ENCODE measurements around the gene GJA8.

Gene GJA8

GRCh38 chr1:147892216-147892615, 10.4 kb upstream of the GJA8 start:
- H3K9me3 ChIP-seq (ENCODE audit: control insufficient read depth in 2 of 2, low read length in 2 of 2) = no peaks in the 10 kb centered on the region
- peaks cover 0 to 2% of the 10 kb centered on the region in 2 donors for H3K27me3 ChIP-seq (ENCODE audit: control insufficient read depth in 2 of 2, insufficient read depth in 2 of 2, low read length in 2 of 2)
- H3K4me1 ChIP-seq (ENCODE audit: control insufficient read depth in 2 of 2, insufficient read depth in 2 of 2, low read length in 2 of 2) = no peaks in the 10 kb centered on the region
- H3K36me3 ChIP-seq (ENCODE audit: control insufficient read depth in 2 of 2, insufficient read depth in 2 of 2, low read length in 2 of 2) = no peaks in the 10 kb centered on the region
- no peak overlapping the region for H3K9ac ChIP-seq (ENCODE audit: low read depth in 1 of 2, low read length in 2 of 2)
- no peak overlapping the region for H3K4me3 ChIP-seq (ENCODE audit: low read length in 2 of 2)
- no peak overlapping the region for H3K27ac ChIP-seq (ENCODE audit: low read depth in 2 of 2, low read length in 2 of 2)

GRCh38 chr1:147892731-147893214, 9.8 kb upstream of the GJA8 start:
- no peak overlapping the region for H3K4me3 ChIP-seq (ENCODE audit: low read length in 2 of 2)
- H3K27ac ChIP-seq (ENCODE audit: low read depth in 2 of 2, low read length in 2 of 2) = no peak overlapping the region
- H3K4me1 ChIP-seq (ENCODE audit: control insufficient read depth in 2 of 2, insufficient read depth in 2 of 2, low read length in 2 of 2) = no peaks in the 10 kb centered on the region
- no peak overlapping the region for H3K9ac ChIP-seq (ENCODE audit: low read depth in 1 of 2, low read length in 2 of 2)
- no peaks in the 10 kb centered on the region for H3K9me3 ChIP-seq (ENCODE audit: control insufficient read depth in 2 of 2, low read length in 2 of 2)
- H3K27me3 ChIP-seq (ENCODE audit: control insufficient read depth in 2 of 2, insufficient read depth in 2 of 2, low read length in 2 of 2) = peaks cover 0 to 2% of the 10 kb centered on the region in 2 donors
- H3K36me3 ChIP-seq (ENCODE audit: control insufficient read depth in 2 of 2, insufficient read depth in 2 of 2, low read length in 2 of 2) = no peaks in the 10 kb centered on the region

DNA sequence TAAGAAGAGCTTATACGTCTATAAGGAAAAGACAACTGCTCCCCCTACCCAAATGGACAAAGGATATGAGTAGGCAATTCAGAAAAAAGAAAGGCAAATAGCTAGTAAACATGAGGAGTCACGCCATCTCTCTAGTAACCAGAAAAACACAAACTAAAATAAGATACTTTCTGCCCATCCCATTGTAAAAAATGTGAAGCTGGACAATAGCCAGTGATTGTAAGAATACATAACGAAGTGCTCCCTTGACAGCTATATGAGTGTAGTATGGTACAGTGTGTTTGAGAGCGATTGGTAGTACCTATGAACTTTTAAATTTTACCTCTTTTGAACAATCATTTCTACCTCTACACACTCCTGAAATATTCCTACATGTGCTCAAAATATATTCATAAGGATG, 7.5 kb upstream of the GJA8 start:
- no peak overlapping the region for H3K9ac ChIP-seq (ENCODE audit: low read depth in 1 of 2, low read length in 2 of 2)
- H3K9me3 ChIP-seq (ENCODE audit: control insufficient read depth in 2 of 2, low read length in 2 of 2) = no peaks in the 10 kb centered on the region
- peaks cover 3 to 4% of the 10 kb centered on the region in 2 donors for H3K27me3 ChIP-seq (ENCODE audit: control insufficient read depth in 2 of 2, insufficient read depth in 2 of 2, low read length in 2 of 2)
- no peak overlapping the region for H3K27ac ChIP-seq (ENCODE audit: low read depth in 2 of 2, low read length in 2 of 2)
- H3K4me3 ChIP-seq (ENCODE audit: low read length in 2 of 2) = no peak overlapping the region
- no peaks in the 10 kb centered on the region for H3K4me1 ChIP-seq (ENCODE audit: control insufficient read depth in 2 of 2, insufficient read depth in 2 of 2, low read length in 2 of 2)
- no peaks in the 10 kb centered on the region for H3K36me3 ChIP-seq (ENCODE audit: control insufficient read depth in 2 of 2, insufficient read depth in 2 of 2, low read length in 2 of 2)

DNA sequence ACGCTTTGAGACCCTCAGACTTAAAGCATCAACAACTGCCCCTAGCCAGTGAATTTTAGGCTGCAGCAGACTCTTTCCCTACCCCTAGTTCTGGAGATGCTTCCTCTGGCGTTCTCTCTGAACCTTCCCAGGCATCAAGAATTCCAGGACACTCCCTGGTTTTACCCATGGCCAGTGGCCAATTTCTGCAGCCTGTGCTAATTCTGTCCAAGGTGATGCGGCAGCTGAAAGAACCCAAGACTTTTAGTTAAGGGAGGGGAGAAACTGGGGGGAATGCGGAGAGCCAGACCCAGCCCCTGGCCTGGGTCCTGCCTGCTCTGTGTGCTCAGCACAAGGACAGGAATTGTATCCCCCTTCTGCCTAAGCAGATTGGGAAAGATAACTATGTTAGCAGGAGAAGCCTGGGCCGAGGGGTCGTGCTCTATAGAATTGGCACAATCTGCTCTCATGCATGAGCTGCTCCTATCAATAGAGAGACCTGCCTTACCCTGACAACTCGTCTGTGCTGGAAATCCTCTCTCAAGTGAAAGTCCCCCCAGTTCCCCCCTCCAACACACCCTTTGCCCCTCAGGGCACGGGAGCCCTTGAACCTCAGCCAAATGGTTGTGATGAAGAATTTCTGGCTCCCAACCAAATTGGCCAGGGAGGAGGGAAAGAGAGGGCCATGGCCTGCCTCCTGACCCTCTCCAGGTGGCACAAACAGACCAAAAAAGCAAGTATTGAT, 5.4 kb upstream of the GJA8 start:
- Histone ChIP-seq H3K27me3 (ENCODE audit: control insufficient read depth in 2 of 2, insufficient read depth in 2 of 2, low read length in 2 of 2) (peaks cover 2 to 4% of the 10 kb centered on the region in 2 donors), H3K27ac (ENCODE audit: low read depth in 2 of 2, low read length in 2 of 2) (no peak overlapping the region), H3K9ac (ENCODE audit: low read depth in 1 of 2, low read length in 2 of 2) (no peak overlapping the region), H3K4me1 (ENCODE audit: control insufficient read depth in 2 of 2, insufficient read depth in 2 of 2, low read length in 2 of 2) (no peaks in the 10 kb centered on the region), H3K36me3 (ENCODE audit: control insufficient read depth in 2 of 2, insufficient read depth in 2 of 2, low read length in 2 of 2) (no peaks in the 10 kb centered on the region), H3K9me3 (ENCODE audit: control insufficient read depth in 2 of 2, low read length in 2 of 2) (no peaks in the 10 kb centered on the region), H3K4me3 (ENCODE audit: low read length in 2 of 2) (no peak overlapping the region)

- Histone ChIP-seq H3K9ac (ENCODE audit: low read depth in 1 of 2, low read length in 2 of 2) (no peak overlapping the region), H3K4me1 (ENCODE audit: control insufficient read depth in 2 of 2, insufficient read depth in 2 of 2, low read length in 2 of 2) (no peaks in the 10 kb centered on the region), H3K36me3 (ENCODE audit: control insufficient read depth in 2 of 2, insufficient read depth in 2 of 2, low read length in 2 of 2) (no peaks in the 10 kb centered on the region), H3K27me3 (ENCODE audit: control insufficient read depth in 2 of 2, insufficient read depth in 2 of 2, low read length in 2 of 2) (peaks cover 2 to 7% of the 10 kb centered on the region in 2 donors), H3K27ac (ENCODE audit: low read depth in 2 of 2, low read length in 2 of 2) (no peak overlapping the region), H3K4me3 (ENCODE audit: low read length in 2 of 2) (no peak overlapping the region), H3K9me3 (ENCODE audit: control insufficient read depth in 2 of 2, low read length in 2 of 2) (no peaks in the 10 kb centered on the region)
Measured at GRCh38 chr1:147897789-147898188, 4.8 kb upstream of the GJA8 start.

- H3K36me3 ChIP-seq (ENCODE audit: control insufficient read depth in 2 of 2, insufficient read depth in 2 of 2, low read length in 2 of 2) = no peaks in the 10 kb centered on the region
- H3K27ac ChIP-seq (ENCODE audit: low read depth in 2 of 2, low read length in 2 of 2) = no peak overlapping the region
- H3K27me3 ChIP-seq (ENCODE audit: control insufficient read depth in 2 of 2, insufficient read depth in 2 of 2, low read length in 2 of 2) = peaks cover 0 to 4% of the 10 kb centered on the region in 2 donors
- H3K4me3 ChIP-seq (ENCODE audit: low read length in 2 of 2) = no peak overlapping the region
- H3K9me3 ChIP-seq (ENCODE audit: control insufficient read depth in 2 of 2, low read length in 2 of 2) = no peaks in the 10 kb centered on the region
- no peaks in the 10 kb centered on the region for H3K4me1 ChIP-seq (ENCODE audit: control insufficient read depth in 2 of 2, insufficient read depth in 2 of 2, low read length in 2 of 2)
- no peak overlapping the region for H3K9ac ChIP-seq (ENCODE audit: low read depth in 1 of 2, low read length in 2 of 2)
Measured at GRCh38 chr1:147904726-147905125, 2.1 kb downstream of the GJA8 start.

GRCh38 chr1:147907786-147908509, 5.4 kb downstream of the GJA8 start:
- no peak overlapping the region for H3K27ac ChIP-seq (ENCODE audit: low read depth in 2 of 2, low read length in 2 of 2)
- H3K9me3 ChIP-seq (ENCODE audit: control insufficient read depth in 2 of 2, low read length in 2 of 2) = no peaks in the 10 kb centered on the region
- H3K36me3 ChIP-seq (ENCODE audit: control insufficient read depth in 2 of 2, insufficient read depth in 2 of 2, low read length in 2 of 2) = no peaks in the 10 kb centered on the region
- H3K4me1 ChIP-seq (ENCODE audit: control insufficient read depth in 2 of 2, insufficient read depth in 2 of 2, low read length in 2 of 2) = no peaks in the 10 kb centered on the region
- H3K27me3 ChIP-seq (ENCODE audit: control insufficient read depth in 2 of 2, insufficient read depth in 2 of 2, low read length in 2 of 2) = no peaks in the 10 kb centered on the region
- no peak overlapping the region for H3K4me3 ChIP-seq (ENCODE audit: low read length in 2 of 2)
- no peak overlapping the region for H3K9ac ChIP-seq (ENCODE audit: low read depth in 1 of 2, low read length in 2 of 2)

DNA sequence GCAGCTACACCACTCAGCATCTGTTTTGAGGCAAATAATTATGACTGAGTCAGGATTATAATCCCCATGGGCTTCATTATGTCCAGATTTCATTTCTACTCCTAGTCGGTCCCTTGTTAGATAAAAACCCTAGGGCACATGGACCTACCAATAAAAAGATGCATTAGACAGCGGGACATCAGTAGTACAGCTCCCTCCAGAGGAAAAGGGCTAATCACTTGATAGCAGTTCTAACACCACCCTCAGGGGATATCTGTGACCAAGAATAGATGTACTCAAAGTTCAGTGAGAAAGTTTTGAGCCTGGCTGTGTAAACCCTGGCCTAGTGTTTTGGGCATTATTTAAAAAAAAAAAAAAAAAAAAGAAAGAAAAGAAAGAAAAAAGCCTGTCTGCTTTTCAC, 10.0 kb downstream of the GJA8 start:
- Histone ChIP-seq H3K4me3 (ENCODE audit: low read length in 2 of 2) (no peak overlapping the region), H3K9me3 (ENCODE audit: control insufficient read depth in 2 of 2, low read length in 2 of 2) (no peaks in the 10 kb centered on the region), H3K27ac (ENCODE audit: low read depth in 2 of 2, low read length in 2 of 2) (no peak overlapping the region), H3K36me3 (ENCODE audit: control insufficient read depth in 2 of 2, insufficient read depth in 2 of 2, low read length in 2 of 2) (no peaks in the 10 kb centered on the region), H3K9ac (ENCODE audit: low read depth in 1 of 2, low read length in 2 of 2) (no peak overlapping the region), H3K27me3 (ENCODE audit: control insufficient read depth in 2 of 2, insufficient read depth in 2 of 2, low read length in 2 of 2) (peaks cover 0 to 2% of the 10 kb centered on the region in 2 donors), H3K4me1 (ENCODE audit: control insufficient read depth in 2 of 2, insufficient read depth in 2 of 2, low read length in 2 of 2) (no peaks in the 10 kb centered on the region)

DNA sequence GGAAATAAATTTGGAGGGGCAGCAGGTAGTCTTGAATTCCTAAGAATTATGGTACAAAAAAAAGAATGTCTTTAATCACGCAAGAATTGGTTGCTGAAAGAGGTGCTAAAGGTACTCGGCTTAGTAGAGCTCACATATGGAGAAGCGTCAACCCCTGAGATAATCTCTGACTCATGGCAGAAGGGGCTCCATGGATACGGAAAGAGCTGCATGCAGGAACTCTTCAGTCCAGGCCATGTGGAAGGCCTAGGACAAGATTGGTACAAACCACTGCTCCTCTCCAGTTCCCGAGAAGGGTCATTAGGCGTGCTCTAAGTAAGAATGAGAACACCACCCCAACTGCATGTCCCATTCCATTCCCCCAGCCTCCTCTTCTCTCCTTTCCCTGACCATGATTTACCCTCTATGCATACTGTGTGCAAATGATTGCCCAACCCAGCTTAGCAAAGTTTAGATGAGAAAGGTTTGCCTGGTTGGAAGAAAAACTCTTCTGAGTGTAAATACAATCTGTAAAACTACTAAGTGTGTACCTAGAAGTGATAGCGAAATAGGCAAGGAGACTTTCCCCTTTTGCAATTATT, 10.9 kb downstream of the GJA8 start:
- Histone ChIP-seq H3K4me3 (ENCODE audit: low read length in 2 of 2) (no peak overlapping the region), H3K9me3 (ENCODE audit: control insufficient read depth in 2 of 2, low read length in 2 of 2) (no peaks in the 10 kb centered on the region), H3K27ac (ENCODE audit: low read depth in 2 of 2, low read length in 2 of 2) (no peak overlapping the region), H3K9ac (ENCODE audit: low read depth in 1 of 2, low read length in 2 of 2) (no peak overlapping the region), H3K27me3 (ENCODE audit: control insufficient read depth in 2 of 2, insufficient read depth in 2 of 2, low read length in 2 of 2) (peaks cover 0 to 2% of the 10 kb centered on the region in 2 donors), H3K36me3 (ENCODE audit: control insufficient read depth in 2 of 2, insufficient read depth in 2 of 2, low read length in 2 of 2) (no peaks in the 10 kb centered on the region), H3K4me1 (ENCODE audit: control insufficient read depth in 2 of 2, insufficient read depth in 2 of 2, low read length in 2 of 2) (no peaks in the 10 kb centered on the region)

DNA sequence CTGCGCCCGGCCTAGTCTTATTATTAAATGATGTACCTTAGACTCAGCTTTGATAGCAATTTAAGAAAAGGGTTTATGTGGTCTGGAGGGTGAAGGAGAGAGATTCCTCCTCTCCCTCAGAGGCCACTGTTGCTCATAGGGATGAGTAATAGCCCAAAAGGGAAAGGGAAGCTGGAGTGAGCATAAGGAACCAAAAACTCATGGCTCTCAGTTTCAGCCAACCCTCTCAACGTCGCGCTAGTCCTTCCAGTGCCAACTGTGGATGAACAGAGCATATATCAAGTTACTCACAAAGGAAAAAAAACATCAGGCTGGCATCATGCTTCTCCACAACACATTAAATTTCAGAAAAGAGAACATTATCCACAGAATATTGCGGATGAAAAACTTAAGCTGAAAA, 17.3 kb downstream of the GJA8 start:
- Histone ChIP-seq H3K27me3 (ENCODE audit: control insufficient read depth in 2 of 2, insufficient read depth in 2 of 2, low read length in 2 of 2) (peaks cover 0 to 2% of the 10 kb centered on the region in 2 donors), H3K27ac (ENCODE audit: low read depth in 2 of 2, low read length in 2 of 2) (no peak overlapping the region), H3K4me3 (ENCODE audit: low read length in 2 of 2) (no peak overlapping the region), H3K9me3 (ENCODE audit: control insufficient read depth in 2 of 2, low read length in 2 of 2) (no peaks in the 10 kb centered on the region), H3K9ac (ENCODE audit: low read depth in 1 of 2, low read length in 2 of 2) (no peak overlapping the region), H3K36me3 (ENCODE audit: control insufficient read depth in 2 of 2, insufficient read depth in 2 of 2, low read length in 2 of 2) (no peaks in the 10 kb centered on the region), H3K4me1 (ENCODE audit: control insufficient read depth in 2 of 2, insufficient read depth in 2 of 2, low read length in 2 of 2) (no peaks in the 10 kb centered on the region)
